Smooth muscle cell of the umbilical artery (primary cell): ENCODE results near the gene RFX2. TPM values are rescaled to one million over a fixed set of nuclear protein-coding genes. Genes with fewer than 3 reads are reported as not detected.

Experiments
- total RNA-seq: library from RNA; depleted of rRNA; stranded (reverse); fragments of >200 nt; gene quantifications from 2 replicates; pipeline ENCODE4 v1.2.3, GENCODE V29; 2014

The RFX2 gene
- 2.7 and 3.3 TPM in 2 replicates for total RNA-seq

GRCh38 chr19:6110360-6110977 is at the start of gene RFX2:
RFX2 (minus strand) TSS chr19:6110500; CDS start chr19:6047496, 63,004 bp downstream.

GRCh38 chr19:5977785-5978605 is 132.3 kb downstream of the RFX2 start, which contains the start of gene RANBP3:
RANBP3 (minus strand) TSS chr19:5978140; CDS start chr19:5978082, 58 bp downstream.

Other genes with a start within 250 kb of the RFX2 start
- not detected in 2 replicates for gene FUT5, start 240.0 kb downstream of the RFX2 start, total RNA-seq
- 146 and 201 TPM in 2 replicates for gene NDUFA11, start 206.7 kb downstream of the RFX2 start, total RNA-seq
- 3.5 and 5.0 TPM in 2 replicates for gene VMAC, start 205.6 kb downstream of the RFX2 start, total RNA-seq
- gene CAPS, start 196.2 kb downstream of the RFX2 start, total RNA-seq: 1.9 and 2.4 TPM in 2 replicates
- 23.8 and 45.3 TPM in 2 replicates for gene RANBP3, start 132.4 kb downstream of the RFX2 start, total RNA-seq
- gene ACSBG2, start 25.2 kb upstream of the RFX2 start, total RNA-seq: not detected in 2 replicates
- 5.3 and 7.9 TPM in 2 replicates for gene MLLT1, start 169.5 kb upstream of the RFX2 start, total RNA-seq
- gene ACER1, start 223.1 kb upstream of the RFX2 start, total RNA-seq: 0.09 TPM in 1 of 2 replicates, not detected in the other